Sigmoid colon (tissue), 4 donors: ENCODE data around the gene HES3.

ENCODE experiments used
- CTCF ChIP-seq, 4 experiments: fragments of 450-650 bp in 3 of 4; fragments of 200-600 bp in 1 of 4; IDR thresholded peaks; one replicate each; pipeline ENCODE4 v1.5.1; 2016 to 2019; ENCODE audit warnings: antibody characterized with exemption in 4 of 4, mild to moderate bottlenecking in 3 of 4, moderate library complexity in 2 of 4
- EP300 ChIP-seq, 4 donors: sonication (generic); formaldehyde crosslinking; IDR thresholded peaks; one replicate each; pipeline ENCODE4 v1.6.1; 2017; ENCODE audit warnings: antibody characterized with exemption in 4 of 4
- POLR2A ChIP-seq, 2 donors: fragments of 450-650 bp; IDR thresholded peaks; one replicate each; pipeline ENCODE4 v1.6.1; 2016; ENCODE audit warnings: antibody characterized with exemption in 2 of 2, mild to moderate bottlenecking in 2 of 2, moderate library complexity in 2 of 2

- TF ChIP-seq CTCF (IDR thresholded peaks at IDR 0.05): no peak
- no peak for TF ChIP-seq POLR2A (IDR thresholded peaks at IDR 0.05)
- no peak for TF ChIP-seq EP300 (IDR thresholded peaks at IDR 0.05)
Measured at GRCh38 chr1:6274102-6274501, 30.1 kb downstream of the HES3 start.
